ENCODE results near the gene VPS11. TPM values are rescaled to one million over a fixed set of nuclear protein-coding genes. Genes with fewer than 3 reads are reported as not detected.

VPS11 gene
- total RNA-seq, 1 donor from 2014 or later, result 23.4 TPM

- DNase-seq (ENCODE audit: low spot score in 2 of 2), result no peak
- TF ChIP-seq, protein P1, sequence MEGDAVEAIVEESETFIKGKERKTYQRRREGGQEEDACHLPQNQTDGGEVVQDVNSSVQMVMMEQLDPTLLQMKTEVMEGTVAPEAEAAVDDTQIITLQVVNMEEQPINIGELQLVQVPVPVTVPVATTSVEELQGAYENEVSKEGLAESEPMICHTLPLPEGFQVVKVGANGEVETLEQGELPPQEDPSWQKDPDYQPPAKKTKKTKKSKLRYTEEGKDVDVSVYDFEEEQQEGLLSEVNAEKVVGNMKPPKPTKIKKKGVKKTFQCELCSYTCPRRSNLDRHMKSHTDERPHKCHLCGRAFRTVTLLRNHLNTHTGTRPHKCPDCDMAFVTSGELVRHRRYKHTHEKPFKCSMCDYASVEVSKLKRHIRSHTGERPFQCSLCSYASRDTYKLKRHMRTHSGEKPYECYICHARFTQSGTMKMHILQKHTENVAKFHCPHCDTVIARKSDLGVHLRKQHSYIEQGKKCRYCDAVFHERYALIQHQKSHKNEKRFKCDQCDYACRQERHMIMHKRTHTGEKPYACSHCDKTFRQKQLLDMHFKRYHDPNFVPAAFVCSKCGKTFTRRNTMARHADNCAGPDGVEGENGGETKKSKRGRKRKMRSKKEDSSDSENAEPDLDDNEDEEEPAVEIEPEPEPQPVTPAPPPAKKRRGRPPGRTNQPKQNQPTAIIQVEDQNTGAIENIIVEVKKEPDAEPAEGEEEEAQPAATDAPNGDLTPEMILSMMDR (IDR thresholded peaks at IDR 0.05), result no peak
- no peaks in the 10 kb centered on the region for H3K9me3 ChIP-seq
Measured at GRCh38 chr11:119041821-119042514, 25.6 kb upstream of the VPS11 start.

GRCh38 chr11:119042927-119043326, 24.7 kb upstream of the VPS11 start:
- TF ChIP-seq, protein P1 (IDR thresholded peaks at IDR 0.05), result no peak
- H3K27me3 ChIP-seq, result no peaks in the 10 kb centered on the region
- no peaks in the 10 kb centered on the region for H3K4me1 ChIP-seq
- no peak overlapping the region for H3K4me3 ChIP-seq
- H3K27ac ChIP-seq, result no peak overlapping the region
- H3K36me3 ChIP-seq, result peaks cover 25 to 27% of the 10 kb centered on the region in 2 donors
- intact Hi-C loops (cut with DNase I), result no loop called here
- DNase-seq (ENCODE audit: low spot score in 2 of 2), result no peak
- no peaks in the 10 kb centered on the region for H3K9me3 ChIP-seq

More at GRCh38 chr11:119041821-119042514, 25.6 kb upstream of the VPS11 start:
- Histone ChIP-seq H3K4me1 (no peaks in the 10 kb centered on the region), H3K4me3 (no peak overlapping the region), H3K27me3 (no peaks in the 10 kb centered on the region), H3K27ac (no peak overlapping the region), H3K36me3 (peaks cover 15 to 18% of the 10 kb centered on the region in 2 donors)
- intact Hi-C loops (cut with DNase I), result no loop called here

DNA sequence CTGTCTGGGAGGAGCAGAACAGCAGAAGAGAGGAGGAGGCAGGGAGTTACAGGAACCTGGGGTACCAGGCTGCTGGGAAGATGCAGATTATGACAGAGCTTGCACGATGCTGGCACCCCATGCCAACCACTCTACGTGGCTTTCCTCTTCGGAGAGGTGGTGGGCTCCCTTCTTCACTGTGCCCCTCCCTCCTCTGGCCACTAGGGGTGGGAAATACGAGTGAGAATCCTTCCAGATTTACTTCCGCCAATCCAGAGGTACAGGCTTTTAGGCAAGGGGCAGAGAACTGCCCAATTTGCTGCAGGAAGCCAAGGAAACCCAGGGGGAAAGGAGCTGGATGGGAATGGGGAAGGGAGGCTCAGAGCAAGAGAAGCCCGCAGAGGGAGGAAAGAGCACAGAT, 22.9 kb upstream of the VPS11 start:
- no peaks in the 10 kb centered on the region for H3K9me3 ChIP-seq
- DNase-seq (ENCODE audit: low spot score in 2 of 2), result no peak
- no peaks in the 10 kb centered on the region for H3K4me1 ChIP-seq
- intact Hi-C loops (cut with DNase I), result no loop called here
- no peak overlapping the region for H3K27ac ChIP-seq
- peaks cover 43 to 45% of the 10 kb centered on the region in 2 donors for H3K36me3 ChIP-seq
- H3K4me3 ChIP-seq, result no peak overlapping the region
- H3K27me3 ChIP-seq, result no peaks in the 10 kb centered on the region
- TF ChIP-seq, protein P1 (IDR thresholded peaks at IDR 0.05), result no peak

- H3K9me3 ChIP-seq, result no peaks in the 10 kb centered on the region
- H3K4me3 ChIP-seq, result no peak overlapping the region
- intact Hi-C loops (cut with DNase I), result no loop called here
- TF ChIP-seq, protein P1 (IDR thresholded peaks at IDR 0.05), result no peak
- no peaks in the 10 kb centered on the region for H3K27me3 ChIP-seq
- H3K27ac ChIP-seq, result no peak overlapping the region
- DNase-seq (ENCODE audit: low spot score in 2 of 2), result no peak
- no peaks in the 10 kb centered on the region for H3K4me1 ChIP-seq
- peaks cover 59 to 60% of the 10 kb centered on the region in 2 donors for H3K36me3 ChIP-seq
Measured at GRCh38 chr11:119046489-119046888, 21.1 kb upstream of the VPS11 start.

- Histone ChIP-seq H3K27me3 (no peaks in the 10 kb centered on the region), H3K27ac (no peak overlapping the region), H3K9me3 (no peaks in the 10 kb centered on the region), H3K4me3 (no peak overlapping the region), H3K36me3 (peaks cover 66 to 67% of the 10 kb centered on the region in 2 donors), H3K4me1 (no peaks in the 10 kb centered on the region)
- intact Hi-C loops (cut with DNase I), result no loop called here
- TF ChIP-seq, protein P1 (IDR thresholded peaks at IDR 0.05), result no peak
- no peak for DNase-seq (ENCODE audit: low spot score in 2 of 2)
Measured at GRCh38 chr11:119047205-119047604, 20.4 kb upstream of the VPS11 start.
